ENCODE results near the gene PC. TPM values are rescaled to one million over a fixed set of nuclear protein-coding genes. Genes with fewer than 3 reads are reported as not detected.

Gene PC, protein sequence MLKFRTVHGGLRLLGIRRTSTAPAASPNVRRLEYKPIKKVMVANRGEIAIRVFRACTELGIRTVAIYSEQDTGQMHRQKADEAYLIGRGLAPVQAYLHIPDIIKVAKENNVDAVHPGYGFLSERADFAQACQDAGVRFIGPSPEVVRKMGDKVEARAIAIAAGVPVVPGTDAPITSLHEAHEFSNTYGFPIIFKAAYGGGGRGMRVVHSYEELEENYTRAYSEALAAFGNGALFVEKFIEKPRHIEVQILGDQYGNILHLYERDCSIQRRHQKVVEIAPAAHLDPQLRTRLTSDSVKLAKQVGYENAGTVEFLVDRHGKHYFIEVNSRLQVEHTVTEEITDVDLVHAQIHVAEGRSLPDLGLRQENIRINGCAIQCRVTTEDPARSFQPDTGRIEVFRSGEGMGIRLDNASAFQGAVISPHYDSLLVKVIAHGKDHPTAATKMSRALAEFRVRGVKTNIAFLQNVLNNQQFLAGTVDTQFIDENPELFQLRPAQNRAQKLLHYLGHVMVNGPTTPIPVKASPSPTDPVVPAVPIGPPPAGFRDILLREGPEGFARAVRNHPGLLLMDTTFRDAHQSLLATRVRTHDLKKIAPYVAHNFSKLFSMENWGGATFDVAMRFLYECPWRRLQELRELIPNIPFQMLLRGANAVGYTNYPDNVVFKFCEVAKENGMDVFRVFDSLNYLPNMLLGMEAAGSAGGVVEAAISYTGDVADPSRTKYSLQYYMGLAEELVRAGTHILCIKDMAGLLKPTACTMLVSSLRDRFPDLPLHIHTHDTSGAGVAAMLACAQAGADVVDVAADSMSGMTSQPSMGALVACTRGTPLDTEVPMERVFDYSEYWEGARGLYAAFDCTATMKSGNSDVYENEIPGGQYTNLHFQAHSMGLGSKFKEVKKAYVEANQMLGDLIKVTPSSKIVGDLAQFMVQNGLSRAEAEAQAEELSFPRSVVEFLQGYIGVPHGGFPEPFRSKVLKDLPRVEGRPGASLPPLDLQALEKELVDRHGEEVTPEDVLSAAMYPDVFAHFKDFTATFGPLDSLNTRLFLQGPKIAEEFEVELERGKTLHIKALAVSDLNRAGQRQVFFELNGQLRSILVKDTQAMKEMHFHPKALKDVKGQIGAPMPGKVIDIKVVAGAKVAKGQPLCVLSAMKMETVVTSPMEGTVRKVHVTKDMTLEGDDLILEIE
- 25.6 to 38.7 TPM (median 29.9 TPM) in 5 replicates for total RNA-seq (2022; extraction: Qiagen RNA extraction; ENCODE audit: low read depth)

DNA sequence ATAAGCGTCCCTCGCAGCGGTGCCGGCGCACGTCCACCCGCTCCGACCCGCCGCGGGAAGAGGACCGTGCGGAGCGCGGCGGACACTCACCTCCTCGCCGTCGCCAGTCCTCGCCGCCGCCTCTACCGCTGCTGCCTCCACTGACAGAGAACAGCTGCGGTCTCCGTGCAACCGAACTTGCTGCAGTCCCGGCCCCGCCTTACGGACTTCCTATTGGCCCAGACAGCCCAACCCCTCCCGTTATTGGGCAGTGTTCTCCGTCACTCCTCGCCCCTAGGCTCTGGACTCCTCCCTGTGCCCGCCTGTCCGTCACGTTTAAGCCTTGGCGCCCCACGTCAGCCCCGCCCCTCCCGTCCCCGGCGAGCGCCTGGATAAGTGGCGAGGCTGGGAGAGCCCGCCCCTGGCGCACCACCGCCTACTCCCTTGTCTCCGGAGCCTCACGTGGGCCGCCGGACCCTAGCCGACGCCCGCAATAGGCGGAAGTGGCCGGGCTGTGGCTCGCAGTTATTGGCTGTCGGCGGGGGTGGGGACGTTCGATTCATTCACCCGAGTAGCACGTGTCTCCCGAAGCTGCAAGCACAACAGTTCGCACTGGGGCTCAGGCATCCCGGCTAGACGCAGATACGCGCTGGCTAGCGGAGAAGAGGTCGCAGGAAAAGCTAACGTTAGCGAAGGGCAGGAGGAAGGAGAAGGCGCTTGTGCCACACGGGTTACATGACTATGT, at the start of gene PC:
PC (minus strand) TSS at position 152 of the 724 bp plus-strand sequence. CDS start 86,224 bp downstream, outside the sequence.

GRCh38 chr11:66974724-66975404, 16.7 kb upstream of the PC start, which contains the start of gene C11orf86:
TSS of gene C11orf86 (plus strand) at chr11:66975304. CDS start at chr11:66975363, 59 bp downstream.

GRCh38 chr11:66856496-66857233, 101.5 kb downstream of the PC start, which contains the start of gene LRFN4:
TSS of gene LRFN4 (plus strand) at chr11:66857064. CDS start at chr11:66857745, 681 bp downstream.

DNA sequence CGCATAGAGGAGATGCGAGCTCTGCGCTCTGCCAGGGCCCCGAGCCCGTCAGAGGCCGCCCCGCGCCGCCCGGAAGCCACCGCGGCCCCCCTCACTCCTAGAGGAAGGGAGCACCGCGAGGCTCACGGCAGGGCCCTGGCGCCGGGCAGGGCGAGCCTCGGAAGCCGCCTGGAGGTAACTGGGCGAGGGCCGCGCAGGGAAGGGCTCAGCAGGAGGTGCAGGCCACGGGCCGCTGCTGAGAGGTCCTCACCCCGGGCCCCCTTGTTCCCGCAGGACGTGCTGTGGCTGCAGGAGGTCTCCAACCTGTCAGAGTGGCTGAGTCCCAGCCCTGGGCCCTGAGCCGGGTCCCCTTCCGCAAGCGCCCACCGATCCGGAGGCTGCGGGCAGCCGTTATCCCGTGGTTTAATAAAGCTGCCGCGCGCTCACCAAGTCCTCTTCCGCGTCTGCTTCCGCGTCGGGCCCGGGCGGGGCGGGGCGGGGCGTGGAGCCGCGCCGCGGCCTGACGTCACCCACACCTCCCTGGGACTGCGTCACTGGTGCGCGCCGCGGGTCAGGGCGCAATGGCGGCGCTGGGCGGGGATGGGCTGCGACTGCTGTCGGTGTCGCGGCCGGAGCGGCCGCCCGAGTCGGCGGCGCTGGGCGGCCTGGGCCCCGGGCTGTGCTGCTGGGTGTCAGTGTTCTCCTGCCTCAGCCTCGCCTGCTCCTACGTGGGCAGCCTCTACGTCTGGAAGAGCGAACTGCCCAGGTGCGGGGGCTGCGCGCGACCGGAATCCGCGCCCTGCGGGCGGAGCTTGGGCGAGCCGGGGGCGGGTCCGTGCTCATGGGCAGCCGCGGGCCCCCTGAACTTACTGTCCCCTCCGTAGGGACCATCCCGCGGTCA, 115.0 kb downstream of the PC start, which contains the start of gene RCE1:
RCE1 (plus strand) TSS at position 546 of the 880 bp plus-strand sequence; CDS start at position 561, 15 bp downstream.

Other genes with a start within 250 kb of the PC start
- gene SPTBN2, start 229.2 kb downstream of the PC start, total RNA-seq (2022; extraction: Qiagen RNA extraction; ENCODE audit: low read depth), result 8.0 to 12.0 TPM (median 11.0 TPM) in 5 replicates
- gene RCE1, start 114.9 kb downstream of the PC start, total RNA-seq (2022; extraction: Qiagen RNA extraction; ENCODE audit: low read depth), result 29.9 to 52.3 TPM (median 49.0 TPM) in 5 replicates
- 61.5 to 101 TPM (median 79.8 TPM) in 5 replicates for gene LRFN4, start 101.3 kb downstream of the PC start, total RNA-seq (2022; extraction: Qiagen RNA extraction; ENCODE audit: low read depth)
- 42.4 to 85.7 TPM (median 60.2 TPM) in 5 replicates for gene C11orf86, start 16.9 kb upstream of the PC start, total RNA-seq (2022; extraction: Qiagen RNA extraction; ENCODE audit: low read depth)
- gene SYT12, start 64.8 kb upstream of the PC start, total RNA-seq (2022; extraction: Qiagen RNA extraction; ENCODE audit: low read depth), result 10.6 to 19.0 TPM (median 14.4 TPM) in 5 replicates
- gene RHOD, start 98.5 kb upstream of the PC start, total RNA-seq (2022; extraction: Qiagen RNA extraction; ENCODE audit: low read depth), result 28.2 to 51.5 TPM (median 41.0 TPM) in 5 replicates
- 42.9 to 49.8 TPM (median 48.6 TPM) in 5 replicates for gene KDM2A, start 160.9 kb upstream of the PC start, total RNA-seq (2022; extraction: Qiagen RNA extraction; ENCODE audit: low read depth)

All from A549 treated with RU486 at 1 μM for 4 hours (cell line).